ENCODE measurements around the gene RENBP.

RENBP gene

DNA sequence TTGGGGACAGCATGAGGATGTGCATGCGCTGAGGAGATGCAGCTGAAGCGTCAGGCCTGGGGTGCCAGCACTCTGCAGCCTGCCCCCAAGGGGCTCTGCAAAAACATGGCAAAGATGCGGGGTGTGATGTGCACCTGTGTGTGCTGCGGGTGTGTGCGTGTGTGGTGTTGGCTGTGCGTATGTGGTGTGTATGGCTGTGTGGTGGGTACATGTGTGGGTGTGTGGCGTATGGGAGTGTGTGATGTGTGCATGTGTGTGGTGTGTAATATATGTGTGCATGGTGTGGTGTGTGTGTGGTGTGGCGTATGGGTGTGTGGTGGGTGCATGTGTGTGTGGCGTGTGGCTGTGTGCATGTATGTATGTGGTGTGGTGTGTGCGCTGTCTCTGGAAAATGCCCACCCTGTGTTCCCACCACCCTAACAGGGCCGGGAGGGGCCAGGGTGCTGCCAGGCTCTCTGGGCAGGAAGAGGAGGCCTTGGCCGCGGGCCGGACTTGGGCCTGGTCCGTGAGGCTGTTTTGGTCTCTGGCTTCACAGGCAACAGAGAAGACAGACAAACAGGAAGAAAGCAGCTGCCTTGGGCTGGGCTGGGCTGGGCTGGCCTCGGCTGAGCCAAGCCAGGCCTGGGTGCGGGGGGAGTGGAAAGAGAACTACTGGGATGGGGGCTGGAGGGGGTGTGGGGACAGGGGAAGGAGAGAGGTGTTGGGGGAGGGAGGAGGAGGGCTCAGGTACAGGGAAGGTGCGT, 41.0 kb downstream of the RENBP start:
- Mint-ChIP-seq H3K9me3 (no peaks in the 10 kb centered on the region), H3K27me3 (no peaks in the 10 kb centered on the region), H3K4me3 (peak overlapping the region; percentile 61), H3K27ac (peak overlapping the region; percentile 92), H3K36me3 (ENCODE audit: low read depth) (peaks cover 21% of the 10 kb centered on the region), H3K4me1 (ENCODE audit: low read depth) (peaks cover 69% of the 10 kb centered on the region)
- intact Hi-C loops (cut with micrococcal nuclease): no loop called here

- peak overlapping the region; percentile 92 for H3K27ac Mint-ChIP-seq
- no peaks in the 10 kb centered on the region for H3K9me3 Mint-ChIP-seq
- no peak overlapping the region for H3K4me3 Mint-ChIP-seq
- intact Hi-C loops (cut with micrococcal nuclease): no loop called here
- H3K36me3 Mint-ChIP-seq (ENCODE audit: low read depth): peaks cover 11% of the 10 kb centered on the region
- peaks cover 67% of the 10 kb centered on the region for H3K4me1 Mint-ChIP-seq (ENCODE audit: low read depth)
- H3K27me3 Mint-ChIP-seq: no peaks in the 10 kb centered on the region
Measured at GRCh38 chrX:153902385-153902784, 42.1 kb downstream of the RENBP start.

DNA sequence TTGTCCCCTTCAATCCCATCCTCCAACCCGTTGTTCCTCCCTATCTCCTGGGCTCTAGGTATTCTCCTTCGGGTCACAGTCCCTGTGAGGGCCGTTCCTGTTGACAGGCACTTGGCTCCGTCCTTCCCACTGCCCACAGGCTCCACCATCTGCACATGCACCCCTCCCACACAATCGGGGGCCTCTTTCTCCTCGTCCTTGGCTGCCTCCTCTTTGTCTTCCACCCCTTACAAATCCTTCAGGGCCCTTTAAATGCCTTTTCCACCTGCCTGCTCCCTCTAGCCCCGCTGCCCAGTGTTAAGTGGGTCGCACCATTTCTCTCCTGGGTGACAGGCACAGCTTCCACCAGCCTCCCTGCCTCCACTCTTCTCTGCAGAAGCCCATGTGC, 42.7 kb downstream of the RENBP start:
- Mint-ChIP-seq H3K4me1 (ENCODE audit: low read depth) (peaks cover 62% of the 10 kb centered on the region), H3K27me3 (no peaks in the 10 kb centered on the region), H3K36me3 (ENCODE audit: low read depth) (peaks cover 5% of the 10 kb centered on the region), H3K4me3 (peak overlapping the region; percentile 38), H3K9me3 (no peaks in the 10 kb centered on the region), H3K27ac (peak overlapping the region; percentile 92)
- intact Hi-C loops (cut with micrococcal nuclease): no loop called here

DNA sequence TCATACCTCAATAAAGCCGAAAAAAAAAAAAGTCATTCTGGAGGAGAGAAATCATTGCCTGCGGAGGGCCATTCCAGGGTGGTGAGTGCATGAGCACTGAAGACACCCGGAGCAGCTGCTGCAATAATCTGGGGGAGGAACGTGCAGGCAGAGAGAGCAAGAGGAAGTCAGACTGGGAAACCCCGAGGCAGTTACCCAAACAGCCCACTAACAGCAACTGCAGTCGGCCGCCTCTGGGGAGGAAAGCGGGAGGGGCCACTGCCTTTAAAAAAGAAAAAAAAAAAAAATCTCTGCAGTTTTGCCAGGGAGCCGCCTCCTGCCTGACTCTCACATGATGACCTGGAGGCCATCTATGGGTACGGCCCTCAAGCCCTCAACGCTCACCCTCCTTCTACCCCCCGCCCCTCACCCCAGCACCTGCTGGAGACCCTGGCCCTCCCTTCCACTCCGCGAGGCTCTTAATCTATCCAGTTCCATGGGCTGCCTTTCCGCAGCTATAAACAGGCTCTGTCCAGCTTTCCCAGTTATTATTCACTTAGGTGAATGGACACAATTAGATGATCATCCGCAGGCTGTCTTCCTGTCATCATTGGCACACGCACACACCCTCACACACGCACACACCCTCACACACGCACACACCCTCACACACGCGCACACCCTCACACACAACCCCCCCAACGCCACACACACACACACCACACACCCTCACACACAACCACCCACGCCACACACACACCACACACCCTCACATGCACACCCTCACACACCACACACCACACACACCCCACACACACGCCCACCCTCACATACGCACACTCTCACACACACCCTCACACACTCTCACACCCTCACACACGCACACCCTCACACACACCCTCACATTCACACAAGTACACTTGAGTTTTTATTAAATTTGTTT, 43.4 kb downstream of the RENBP start:
- peak overlapping the region; percentile 30 for H3K4me3 Mint-ChIP-seq
- H3K9me3 Mint-ChIP-seq: no peaks in the 10 kb centered on the region
- no peaks in the 10 kb centered on the region for H3K36me3 Mint-ChIP-seq (ENCODE audit: low read depth)
- peak overlapping the region; percentile 92 for H3K27ac Mint-ChIP-seq
- peaks cover 4% of the 10 kb centered on the region for H3K27me3 Mint-ChIP-seq
- intact Hi-C loops (cut with micrococcal nuclease): no loop called here
- H3K4me1 Mint-ChIP-seq (ENCODE audit: low read depth): peaks cover 55% of the 10 kb centered on the region

- peaks cover 25% of the 10 kb centered on the region for H3K4me1 Mint-ChIP-seq (ENCODE audit: low read depth)
- H3K27me3 Mint-ChIP-seq: peaks cover 17% of the 10 kb centered on the region
- no peak overlapping the region for H3K27ac Mint-ChIP-seq
- no peak overlapping the region for H3K4me3 Mint-ChIP-seq
- intact Hi-C loops (cut with micrococcal nuclease): no loop called here
- H3K36me3 Mint-ChIP-seq (ENCODE audit: low read depth): no peaks in the 10 kb centered on the region
- H3K9me3 Mint-ChIP-seq: no peaks in the 10 kb centered on the region
Measured at GRCh38 chrX:153897899-153898298, 46.5 kb downstream of the RENBP start.

DNA sequence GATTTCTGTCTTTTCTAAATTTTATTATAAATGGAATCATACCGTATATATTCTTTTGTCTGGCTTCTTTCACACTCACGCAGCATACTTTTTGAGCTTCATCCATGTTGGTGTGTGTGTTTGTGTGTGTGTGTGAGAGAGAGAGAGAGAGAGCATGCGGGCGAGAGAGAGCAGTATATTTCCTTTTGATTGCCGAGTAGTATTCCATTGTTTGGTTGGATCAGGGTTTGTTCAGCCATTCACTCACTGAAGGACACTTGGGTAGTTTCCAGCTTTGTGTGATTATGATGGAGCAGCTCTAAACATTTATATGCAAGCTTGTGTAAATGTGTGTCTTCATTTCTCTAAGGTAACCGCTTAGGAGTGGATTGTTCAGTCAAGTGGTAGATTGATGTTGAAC, 55.3 kb downstream of the RENBP start:
- H3K27me3 Mint-ChIP-seq: peaks cover 81% of the 10 kb centered on the region

DNA sequence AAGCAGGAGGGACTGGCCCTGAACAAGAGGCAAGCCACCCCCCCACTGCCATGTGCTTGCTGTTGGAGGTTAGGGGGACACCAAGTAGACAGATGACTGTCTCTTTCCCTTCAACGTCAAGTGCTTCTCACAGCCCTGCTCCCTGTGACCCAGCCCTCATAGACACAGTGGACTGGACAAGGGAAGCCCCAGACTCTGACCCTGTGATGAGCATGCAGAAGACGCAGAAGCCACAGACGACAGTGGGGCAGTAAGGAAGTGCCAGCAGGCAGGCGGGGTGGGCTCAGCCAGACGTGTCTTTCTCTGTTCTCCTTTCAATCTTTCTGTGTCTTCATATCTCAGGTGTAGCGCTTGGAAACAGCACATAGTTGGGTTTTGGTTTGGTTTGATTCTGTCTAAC, 56.1 kb downstream of the RENBP start:
- H3K27me3 Mint-ChIP-seq: peaks cover 83% of the 10 kb centered on the region
- no peaks in the 10 kb centered on the region for H3K36me3 Mint-ChIP-seq (ENCODE audit: low read depth)
- peaks cover 5% of the 10 kb centered on the region for H3K4me1 Mint-ChIP-seq (ENCODE audit: low read depth)
- H3K9me3 Mint-ChIP-seq: no peaks in the 10 kb centered on the region
- H3K4me3 Mint-ChIP-seq: no peak overlapping the region
- no peak overlapping the region for H3K27ac Mint-ChIP-seq
- intact Hi-C loops (cut with micrococcal nuclease): no loop called here

More for the DNA sequence above, 55.3 kb downstream of the RENBP start:
- intact Hi-C loops (cut with micrococcal nuclease): no loop called here
- Mint-ChIP-seq H3K4me3 (no peak overlapping the region), H3K27ac (no peak overlapping the region), H3K4me1 (ENCODE audit: low read depth) (peaks cover 5% of the 10 kb centered on the region), H3K9me3 (no peaks in the 10 kb centered on the region), H3K36me3 (ENCODE audit: low read depth) (no peaks in the 10 kb centered on the region)

DNA sequence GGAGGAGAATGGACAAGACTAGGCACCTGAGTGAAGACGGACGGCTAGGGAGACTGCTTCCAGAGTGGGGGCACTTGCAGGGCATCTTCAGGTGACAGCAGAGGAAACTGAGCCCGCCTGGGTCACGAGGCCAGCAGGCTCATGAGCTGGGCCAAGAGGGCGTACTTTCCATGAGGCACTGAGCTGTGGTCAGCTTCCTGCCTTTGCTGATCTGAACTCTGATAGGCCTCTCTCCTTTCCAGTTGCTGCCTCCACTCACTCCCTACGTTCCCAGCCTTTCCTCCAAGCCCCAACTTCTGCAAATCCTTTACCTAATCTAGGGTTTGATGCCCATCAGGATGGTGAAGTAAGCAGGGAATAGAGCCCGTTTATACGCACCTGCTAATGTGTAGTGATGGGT, 57.1 kb downstream of the RENBP start:
- Mint-ChIP-seq H3K36me3 (ENCODE audit: low read depth) (no peaks in the 10 kb centered on the region), H3K4me1 (ENCODE audit: low read depth) (peaks cover 10% of the 10 kb centered on the region), H3K27ac (no peak overlapping the region), H3K27me3 (peaks cover 83% of the 10 kb centered on the region), H3K9me3 (no peaks in the 10 kb centered on the region), H3K4me3 (no peak overlapping the region)
- intact Hi-C loops (cut with micrococcal nuclease): no loop called here

DNA sequence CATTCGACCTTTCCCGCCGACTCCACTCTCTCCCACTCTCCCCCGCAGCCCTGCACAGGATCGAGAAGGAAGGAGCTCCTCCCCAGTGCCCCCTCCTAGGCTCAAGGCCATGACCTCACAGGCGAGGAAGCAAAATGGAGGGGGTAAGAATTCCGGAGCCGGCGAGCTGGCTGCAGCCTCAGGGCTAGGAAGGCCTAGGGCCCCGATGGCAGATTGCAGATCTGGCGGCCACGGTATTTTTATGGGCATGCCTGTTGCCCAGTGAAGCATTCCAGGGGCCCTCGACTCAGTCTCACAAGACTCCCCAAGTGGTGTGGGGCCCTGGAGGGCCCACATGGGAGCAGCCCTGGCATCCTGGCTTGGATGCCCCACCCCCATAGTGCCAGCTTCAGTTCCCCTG, 57.5 kb downstream of the RENBP start:
- intact Hi-C loops (cut with micrococcal nuclease): no loop called here
- Mint-ChIP-seq H3K27me3 (peaks cover 83% of the 10 kb centered on the region), H3K36me3 (ENCODE audit: low read depth) (no peaks in the 10 kb centered on the region), H3K9me3 (no peaks in the 10 kb centered on the region), H3K4me1 (ENCODE audit: low read depth) (peaks cover 10% of the 10 kb centered on the region), H3K4me3 (peak overlapping the region; percentile 37), H3K27ac (no peak overlapping the region)

DNA sequence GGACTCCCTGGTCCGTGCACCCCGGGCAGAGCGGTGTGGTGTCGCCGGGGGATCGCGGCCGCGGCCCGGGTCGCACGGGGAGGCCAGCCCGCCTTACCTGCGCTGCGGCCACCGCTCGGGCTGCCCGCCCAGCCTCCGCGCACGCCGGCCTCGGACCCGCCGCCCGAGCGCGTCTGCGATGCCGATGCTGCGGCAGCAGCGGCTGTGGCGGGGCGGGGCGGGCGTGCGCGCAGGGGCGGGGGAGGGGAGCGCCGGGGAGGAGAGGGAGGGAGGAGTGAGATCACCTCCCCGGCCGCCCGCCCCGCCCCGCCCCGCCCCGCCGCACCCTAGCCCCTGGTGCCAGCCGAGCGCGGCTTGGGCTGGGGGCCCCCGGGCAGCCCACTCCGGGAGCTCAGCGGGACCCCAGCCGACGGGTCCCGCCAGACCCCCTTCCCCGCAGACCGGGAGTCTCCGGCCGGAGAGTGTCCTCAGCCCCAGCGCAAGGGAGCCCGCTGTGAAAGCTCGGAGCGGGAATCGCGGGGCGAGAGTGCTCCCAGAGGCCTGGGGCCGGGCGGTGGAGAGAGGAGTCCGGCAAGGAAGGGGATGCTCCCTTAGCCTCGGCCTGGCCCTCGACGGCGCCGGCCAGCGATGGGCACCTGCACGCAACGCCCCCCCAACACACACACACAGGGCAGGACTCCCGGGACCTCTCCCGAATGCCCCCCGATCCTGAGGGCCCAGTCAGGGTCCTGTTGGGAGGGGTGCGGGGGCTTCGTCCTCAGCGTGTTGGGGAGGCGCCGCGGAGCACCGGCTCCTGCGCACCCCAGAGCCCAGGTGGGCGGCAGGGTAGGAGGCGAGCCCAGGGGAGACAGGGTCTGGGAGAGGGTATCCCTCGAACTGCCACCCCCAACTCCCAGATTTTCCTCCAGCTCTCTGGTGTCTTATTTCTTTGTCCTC, 58.2 kb downstream of the RENBP start, which contains the start of gene L1CAM:
TSS of gene L1CAM (minus strand) at position 206 of the 936 bp plus-strand sequence. CDS start 10,337 bp downstream, outside the sequence.
- intact Hi-C loops (cut with micrococcal nuclease): no loop called here
- H3K4me3 Mint-ChIP-seq: peak within 1 kb of the TSS; percentile 42

More for the DNA sequence above, 58.2 kb downstream of the RENBP start, which contains the start of gene L1CAM:
- peaks cover 10% of the 10 kb centered on the region for H3K4me1 Mint-ChIP-seq (ENCODE audit: low read depth)
- H3K36me3 Mint-ChIP-seq (ENCODE audit: low read depth): no peaks in the 10 kb centered on the region
- no peak within 1 kb of the TSS for H3K27ac Mint-ChIP-seq
- no peaks in the 10 kb centered on the region for H3K9me3 Mint-ChIP-seq
- H3K27me3 Mint-ChIP-seq: peaks cover 87% of the 10 kb centered on the region
